Measurements from ENCODE around the gene MARK2. TPM values are rescaled to one million over a fixed set of nuclear protein-coding genes. Genes with fewer than 3 reads are reported as not detected.
A peak's percentile ranks its signal among the peaks of the same experiment; 100 is the strongest.

MARK2 gene
- total RNA-seq, 4 donors from 2014 or later: 78.3 to 87.2 (median 81.2) TPM

- 80 to 83% methylated on average over 3 of the region's 3 CpGs for whole genome bisulfite sequencing, 2 donors
- intact Hi-C loops (cut with DNase I; ENCODE audit: low total_unique reads): loop anchor here (10.0 kb wide), 1 partner anchor 178 kb away; the partner anchor contains the start of gene ZFTA
- TF ChIP-seq POLR2A (IDR thresholded peaks at IDR 0.05) (no peak), CTCF (IDR thresholded peaks at IDR 0.05) (no peak)
- no peak overlapping the region for H3K4me3 ChIP-seq (ENCODE audit: low read depth, poor library complexity, severe bottlenecking)
- DNase-seq (ENCODE audit: low spot score in 2 of 2): no peak
Measured at GRCh38 chr11:63942803-63943202, 103.9 kb downstream of the MARK2 start.

- H3K4me3 ChIP-seq (ENCODE audit: low read depth, poor library complexity, severe bottlenecking): no peak overlapping the region
- no peak for TF ChIP-seq CTCF (IDR thresholded peaks at IDR 0.05)
- TF ChIP-seq POLR2A (IDR thresholded peaks at IDR 0.05): no peak
- no peak for DNase-seq (ENCODE audit: low spot score in 2 of 2)
- WGBS, 2 donors: 48 to 49% methylated on average over 5 to 8 of the region's 8 CpGs
- intact Hi-C loops (cut with DNase I; ENCODE audit: low total_unique reads): loop anchor here (2.0 to 10.0 kb wide), 2 partner anchors 108 to 180 kb away; partner anchors contain the start of gene ZFTA
Measured at GRCh38 chr11:63944987-63945386, 106.1 kb downstream of the MARK2 start.

- no peak overlapping the region for H3K4me3 ChIP-seq (ENCODE audit: low read depth, poor library complexity, severe bottlenecking)
- intact Hi-C loops (cut with DNase I; ENCODE audit: low total_unique reads): loop anchor here (2.0 to 10.0 kb wide), 2 partner anchors 109 to 181 kb away; partner anchors contain the start of gene ZFTA
- peak in 1 of 3 donors; percentile 73 for TF ChIP-seq CTCF (IDR thresholded peaks at IDR 0.05)
- TF ChIP-seq POLR2A (IDR thresholded peaks at IDR 0.05): no peak
- peak; percentile 77 to 93 for DNase-seq (ENCODE audit: low spot score in 2 of 2)
- WGBS, 2 donors: 25 to 31% methylated on average over 14 of the region's 14 CpGs
Measured at GRCh38 chr11:63945477-63946163, 106.7 kb downstream of the MARK2 start.

GRCh38 chr11:63951779-63952536 lies 113.0 kb downstream of the MARK2 start:
- no peak for DNase-seq (ENCODE audit: low spot score in 2 of 2)

GRCh38 chr11:63952570-63952969 lies 113.7 kb downstream of the MARK2 start:
- intact Hi-C loops (cut with DNase I; ENCODE audit: low total_unique reads): no loop called here
- WGBS, 2 donors: 60 to 73% methylated on average over 4 of the region's 4 CpGs
- TF ChIP-seq POLR2A (IDR thresholded peaks at IDR 0.05): no peak
- TF ChIP-seq CTCF (IDR thresholded peaks at IDR 0.05): no peak
- H3K4me3 ChIP-seq (ENCODE audit: low read depth, poor library complexity, severe bottlenecking): no peak overlapping the region
- no peak for DNase-seq (ENCODE audit: low spot score in 2 of 2)

More at GRCh38 chr11:63951779-63952536, 113.0 kb downstream of the MARK2 start:
- WGBS, 2 donors: 44 to 63% methylated on average over 20 of the region's 20 CpGs
- TF ChIP-seq CTCF (IDR thresholded peaks at IDR 0.05) (no peak), POLR2A (IDR thresholded peaks at IDR 0.05) (no peak)
- H3K4me3 ChIP-seq (ENCODE audit: low read depth, poor library complexity, severe bottlenecking): no peak overlapping the region
- intact Hi-C loops (cut with DNase I; ENCODE audit: low total_unique reads): no loop called here
